Stimulated activated CD8-positive, alpha-beta memory T cell treated with anti-CD3 and anti-CD28 coated beads, Interleukin-2, amount 100 ng/mL, for 48 hours (primary cell): ENCODE measurements around the gene PLA2G4D.

Source experiments
- DNase-seq, 2 donors: peaks; one replicate each; pipeline ENCODE4 v3.0.0-alpha.2; 2020; ENCODE audit warnings: low read depth in 2 of 2

Gene PLA2G4D

DNA sequence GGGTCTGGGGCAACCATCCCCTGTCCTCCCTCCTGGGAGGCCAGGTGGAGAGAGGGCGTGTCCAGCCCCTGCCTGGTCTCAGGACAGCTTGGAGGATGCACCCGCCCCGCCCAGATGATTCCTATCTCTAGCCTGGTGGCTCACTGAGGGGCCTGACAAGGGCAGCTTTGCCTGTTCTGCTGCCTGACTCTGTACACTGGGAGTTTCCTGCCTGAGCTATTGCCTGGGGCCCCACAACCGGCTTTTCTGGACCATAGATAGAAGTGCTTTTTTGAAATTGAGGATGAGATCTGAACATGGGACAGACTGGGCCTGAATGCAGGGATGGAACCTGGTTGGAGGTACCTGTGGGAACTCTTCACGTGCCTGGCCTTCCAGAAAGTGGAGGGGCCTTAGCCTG is 72.8 kb downstream of the PLA2G4D start:
- DNase-seq = no peak

DNA sequence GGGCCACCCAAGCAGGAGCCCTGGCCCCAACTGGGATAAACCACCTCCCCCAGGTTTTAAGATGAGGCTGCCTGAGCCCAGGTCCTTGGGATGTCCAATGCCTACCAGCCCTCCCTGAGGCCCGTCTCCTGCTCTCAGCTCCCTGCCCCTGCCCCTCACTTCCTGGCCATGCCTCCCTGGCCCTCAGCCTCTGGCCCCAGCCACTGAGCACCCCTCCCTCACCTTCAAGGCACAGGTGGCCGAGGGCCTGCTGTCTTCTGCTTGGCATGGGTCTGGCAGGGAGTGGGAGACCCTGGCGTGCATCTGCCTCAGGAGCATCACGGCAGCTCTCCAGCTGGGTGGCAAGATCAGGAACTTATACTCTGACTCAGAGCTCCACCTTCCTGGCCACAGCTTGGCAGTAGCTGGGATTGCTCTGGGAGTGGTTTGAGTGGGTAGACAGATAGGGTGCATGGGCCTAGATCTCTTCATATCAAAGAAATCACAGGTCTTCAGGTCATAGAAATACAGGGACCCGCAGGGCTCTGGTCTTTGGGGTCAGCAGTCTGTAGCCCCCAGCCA is 73.6 kb downstream of the PLA2G4D start, which contains the start of gene PLA2G4E:
TSS of gene PLA2G4E (minus strand) at position 330 of the 561 bp plus-strand sequence. CDS start at position 318, 12 bp downstream.
- no peak for DNase-seq

DNA sequence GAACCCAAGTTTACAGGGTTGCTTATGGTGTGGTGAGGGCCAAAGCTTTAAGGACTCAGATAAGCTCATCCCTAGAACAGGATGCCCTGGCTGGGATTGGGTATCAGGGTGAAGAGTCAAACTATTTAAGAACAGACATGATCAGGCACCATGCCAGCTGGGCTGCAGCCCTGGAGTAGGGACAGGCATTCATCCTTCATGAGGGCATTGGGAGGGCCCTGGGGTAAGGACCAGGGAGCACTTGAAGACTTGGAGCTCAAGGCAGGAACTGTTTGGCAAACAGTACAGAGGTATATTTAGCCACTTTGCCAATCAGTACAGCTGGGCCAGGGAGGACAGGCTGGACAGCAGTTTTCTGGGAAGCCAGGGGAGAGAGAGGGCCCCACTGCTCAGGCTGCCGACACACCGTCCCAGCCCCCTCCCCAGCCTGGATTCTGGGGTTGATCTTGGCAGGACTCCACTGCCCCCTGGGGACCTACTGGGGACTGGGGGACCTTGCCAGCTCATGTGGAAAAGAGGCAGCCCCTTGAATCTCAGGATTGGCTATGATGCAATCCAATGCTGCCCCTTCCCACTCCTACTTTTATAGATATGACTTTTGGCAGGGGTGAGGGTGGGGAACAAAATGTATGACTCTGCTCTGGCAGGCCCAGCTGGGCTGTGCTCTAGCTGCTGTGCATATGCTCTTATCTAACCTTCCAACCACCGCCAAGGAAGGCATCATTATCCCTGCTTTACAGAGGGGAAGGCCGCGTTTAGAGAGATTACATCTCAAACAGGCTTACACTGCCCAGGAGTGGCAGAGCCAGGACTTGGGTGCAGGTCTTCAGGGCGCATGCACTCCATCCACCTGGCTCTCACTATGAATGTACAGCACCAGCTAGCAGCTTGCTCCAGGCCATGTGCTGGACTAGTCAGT is 75.8 kb downstream of the PLA2G4D start:
- no peak for DNase-seq
